ENCODE results near the gene MGAT5. TPM values are rescaled to one million over a fixed set of nuclear protein-coding genes. Genes with fewer than 3 reads are reported as not detected.

The MGAT5 gene
- total RNA-seq, 1 donor from 2014 or later, result 25.8 TPM

GRCh38 chr2:134500211-134500935, 246.5 kb downstream of the MGAT5 start:
- DNase-seq (ENCODE audit: low spot score), result no peak
- Mint-ChIP-seq H3K27me3 (ENCODE audit: insufficient read depth) (no peaks in the 10 kb centered on the region), H3K4me3 (no peak overlapping the region), H3K27ac (no peak overlapping the region), H3K4me1 (ENCODE audit: low read depth) (no peaks in the 10 kb centered on the region), H3K36me3 (ENCODE audit: low read depth) (no peaks in the 10 kb centered on the region), H3K9me3 (no peaks in the 10 kb centered on the region)
- intact Hi-C loops (cut with micrococcal nuclease), result no loop called here

GRCh38 chr2:134501476-134502091, 247.7 kb downstream of the MGAT5 start:
- H3K4me1 Mint-ChIP-seq (ENCODE audit: low read depth), result no peaks in the 10 kb centered on the region
- no peaks in the 10 kb centered on the region for H3K27me3 Mint-ChIP-seq (ENCODE audit: insufficient read depth)
- H3K27ac Mint-ChIP-seq, result no peak overlapping the region
- intact Hi-C loops (cut with micrococcal nuclease), result no loop called here
- H3K9me3 Mint-ChIP-seq, result no peaks in the 10 kb centered on the region
- no peaks in the 10 kb centered on the region for H3K36me3 Mint-ChIP-seq (ENCODE audit: low read depth)
- H3K4me3 Mint-ChIP-seq, result no peak overlapping the region
- no peak for DNase-seq (ENCODE audit: low spot score)

- H3K9me3 Mint-ChIP-seq, result no peaks in the 10 kb centered on the region
- H3K36me3 Mint-ChIP-seq (ENCODE audit: low read depth), result no peaks in the 10 kb centered on the region
- H3K27me3 Mint-ChIP-seq (ENCODE audit: insufficient read depth), result no peaks in the 10 kb centered on the region
- no peak for DNase-seq (ENCODE audit: low spot score)
- intact Hi-C loops (cut with micrococcal nuclease), result no loop called here
- no peaks in the 10 kb centered on the region for H3K4me1 Mint-ChIP-seq (ENCODE audit: low read depth)
- H3K27ac Mint-ChIP-seq, result no peak overlapping the region
- no peak overlapping the region for H3K4me3 Mint-ChIP-seq
These were observed 248.2 kb downstream of the MGAT5 start for GRCh38 chr2:134502104-134502503.

All from activated T-helper 1 cell treated with anti-CD3 and anti-CD28 coated beads, Interleukin-12 subunit alpha, Interleukin-12 subunit beta, Interleukin-2, Interleukin-4 antibody, amounts not matched to agents 30 ng/mL and 10 ng/mL and 1 ng/mL, durations not matched to agents 14 hours and 24 hours and 36 hours (primary cell).